HEK293 (cell line): ENCODE data around the gene RASAL2.

Source experiments
- CTCF ChIP-seq: fragments of 450-650 bp; formaldehyde crosslinking; IDR thresholded peaks from 2 replicates; pipeline ENCODE4 v1.5.1; 2016; ENCODE audit warnings: missing biosample characterization, missing genetic modification characterization
- PRDM4 ChIP-seq: fragments of 450-650 bp; formaldehyde crosslinking; IDR thresholded peaks from 2 replicates; pipeline ENCODE4 v1.5.1; 2017; ENCODE audit warnings: missing biosample characterization, missing genetic modification characterization
- ZNF274 ChIP-seq, 2 experiments: fragments of 200-500 bp in 1 of 2; fragments of 450-650 bp in 1 of 2; sonication (Bioruptor generic) in 1 of 2; formaldehyde crosslinking in 1 of 2; IDR thresholded peaks; 2 replicates each; pipeline versions ENCODE4 v1.5.1 to v1.6.1; 2014 to 2016; ENCODE audit warnings: borderline replicate concordance in 1 of 2, inconsistent platforms in 1 of 2, low read length in 1 of 2, missing biosample characterization in 1 of 2, missing genetic modification characterization in 1 of 2
- ZNF548 ChIP-seq: fragments of 450-650 bp; formaldehyde crosslinking; IDR thresholded peaks from 2 replicates; pipeline ENCODE4 v1.5.1; 2016; ENCODE audit warnings: missing biosample characterization, missing genetic modification characterization

- TF ChIP-seq CTCF: no peak
- no peak for TF ChIP-seq ZNF274 (IDR thresholded peaks at IDR 0.05; ENCODE audit: low read length)
- no peak for TF ChIP-seq ZNF274 (tag by site-specific recombination; IDR thresholded peaks at IDR 0.05; ENCODE audit: borderline replicate concordance)
- TF ChIP-seq PRDM4 (tag by site-specific recombination): no peak
- TF ChIP-seq ZNF548 (tag by site-specific recombination): no peak
These were observed 396.2 kb downstream of the RASAL2 start for GRCh38 chr1:178490136-178490535.
